ENCODE results near the gene ARFGAP3. TPM values are rescaled to one million over a fixed set of nuclear protein-coding genes. Genes with fewer than 3 reads are reported as not detected.

The ARFGAP3 gene
- polyA plus RNA-seq, 3 donors: 23.1 to 59.1 (median 27.9) TPM

DNA sequence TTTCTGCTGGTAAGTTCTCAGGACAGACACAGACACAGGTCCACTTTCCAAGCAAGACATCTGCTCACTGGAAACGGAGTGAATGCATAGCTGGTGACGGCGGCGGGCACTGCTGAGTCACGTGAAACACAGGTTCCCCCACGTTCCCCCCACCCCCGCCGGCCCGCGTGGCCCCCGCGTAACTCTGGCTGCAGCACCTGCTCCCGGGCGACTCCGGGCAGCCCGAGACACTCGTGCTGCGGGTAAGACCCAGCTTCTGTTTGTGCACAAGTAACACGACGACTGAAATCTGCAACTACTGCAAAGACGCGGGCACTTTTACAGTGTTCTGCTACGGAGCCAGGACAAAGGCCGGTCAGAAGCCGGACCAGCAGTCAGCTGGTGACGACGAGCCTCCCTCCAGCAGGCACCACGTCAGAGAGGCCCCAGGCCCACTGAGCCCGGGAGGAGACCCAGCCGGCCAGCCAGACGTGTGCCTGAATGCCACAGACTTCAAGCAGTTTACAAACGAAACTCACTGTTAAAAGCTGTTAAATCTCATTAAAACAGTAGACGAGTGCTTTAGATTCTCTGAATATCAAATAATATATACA, 12.9 kb upstream of the ARFGAP3 start:
- 60 to 89% (median 89%) methylated on average over 31 to 33 of the region's 33 CpGs for WGBS, 3 donors
- H3K27ac ChIP-seq (ENCODE audit: low read depth, low read length): no peak overlapping the region

DNA sequence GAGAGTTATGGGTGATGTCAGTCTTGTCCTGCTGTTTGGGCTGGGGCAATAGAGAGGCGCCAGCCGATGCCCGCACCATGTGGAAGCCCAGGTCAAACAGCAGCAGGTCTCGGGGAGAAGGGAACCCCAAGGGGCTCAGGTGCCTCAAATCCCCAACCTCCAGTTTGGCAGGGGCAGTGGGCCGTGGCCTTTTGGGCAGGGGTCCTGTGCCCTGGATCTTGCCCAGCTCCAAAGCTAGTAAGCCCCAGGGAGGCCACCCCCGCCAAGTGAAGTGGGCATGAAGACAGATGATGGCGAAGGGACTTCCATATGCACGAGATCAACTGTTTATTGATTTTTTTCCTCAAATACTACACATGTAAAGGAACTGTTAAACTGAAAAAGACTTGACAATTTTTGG, 12.4 kb upstream of the ARFGAP3 start:
- H3K27ac ChIP-seq (ENCODE audit: low read depth, low read length): no peak overlapping the region
- WGBS, 3 donors: 79 to 93% (median 91%) methylated on average over 8 of the region's 8 CpGs

DNA sequence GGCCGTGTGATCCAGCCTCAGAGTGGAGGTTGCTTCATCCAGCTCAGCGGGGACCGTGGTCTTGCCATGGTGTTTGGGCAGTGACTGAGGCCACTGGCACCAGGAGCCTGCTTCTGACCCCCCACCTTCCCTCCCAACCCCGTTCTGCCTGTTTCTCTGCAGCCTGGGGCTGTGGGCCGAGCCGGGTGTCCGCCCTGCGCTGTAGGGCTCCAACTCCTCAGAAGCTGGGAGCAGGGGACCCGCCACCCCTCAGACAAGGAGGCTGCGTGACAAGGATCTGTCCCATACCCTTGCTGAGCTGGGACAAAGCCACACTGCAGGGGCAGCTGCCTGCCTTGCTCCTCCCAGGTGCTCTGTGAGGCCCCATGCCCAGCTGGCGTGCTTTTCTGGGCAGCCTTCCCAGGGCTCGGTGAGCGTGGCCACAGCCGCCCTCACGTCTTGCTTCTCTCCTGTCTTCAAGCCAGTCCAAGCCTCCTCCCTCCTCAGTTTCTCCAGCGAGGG, 11.7 kb upstream of the ARFGAP3 start:
- H3K27ac ChIP-seq (ENCODE audit: low read depth, low read length): no peak overlapping the region
- WGBS, 3 donors: 43 to 73% (median 69%) methylated on average over 15 to 16 of the region's 16 CpGs

DNA sequence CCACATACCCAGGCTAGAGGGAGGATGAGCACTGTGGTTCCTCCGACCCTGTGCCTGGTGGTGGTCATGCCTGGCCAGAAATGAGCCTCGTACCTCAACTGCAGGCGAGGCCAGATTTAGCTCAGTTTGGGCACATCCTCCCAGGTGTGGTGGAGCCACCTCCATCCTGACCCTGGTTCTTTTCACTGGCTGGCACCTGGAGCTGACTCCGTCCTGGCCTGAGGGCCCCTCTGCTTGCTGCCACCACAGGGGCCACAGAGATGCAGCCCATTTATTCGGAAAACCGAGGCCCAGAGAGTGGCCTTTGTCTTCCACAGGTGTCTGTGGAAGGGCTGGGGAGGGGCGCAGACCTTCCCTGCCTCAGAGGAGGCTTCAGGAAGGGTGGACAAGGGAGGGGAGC, 9.0 kb upstream of the ARFGAP3 start:
- 92 to 94% (median 92%) methylated on average over 7 of the region's 7 CpGs for WGBS, 3 donors
- H3K27ac ChIP-seq (ENCODE audit: low read depth, low read length): no peak overlapping the region

DNA sequence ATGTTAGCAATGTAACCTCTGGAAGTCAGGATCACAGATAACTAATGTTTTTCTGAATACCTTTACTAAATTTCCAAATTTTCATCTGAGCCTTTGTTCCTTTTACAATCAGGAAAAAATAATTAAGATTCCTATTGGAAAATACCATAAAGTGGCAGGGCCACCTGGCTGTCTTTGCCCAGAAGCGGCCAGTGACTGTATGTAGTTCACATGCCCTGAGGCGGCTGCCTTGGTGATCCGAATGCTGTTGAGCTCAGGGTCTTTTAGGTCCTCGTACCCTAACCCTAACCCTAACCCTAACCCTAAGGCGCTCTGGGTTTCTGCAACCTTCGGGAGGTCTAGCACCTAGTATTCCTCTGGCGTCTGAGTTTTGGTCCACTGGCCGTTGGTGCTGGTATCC, 8.5 kb upstream of the ARFGAP3 start:
- 87 to 92% (median 89%) methylated on average over 8 of the region's 8 CpGs for WGBS, 3 donors
- H3K27ac ChIP-seq (ENCODE audit: low read depth, low read length): no peak overlapping the region

DNA sequence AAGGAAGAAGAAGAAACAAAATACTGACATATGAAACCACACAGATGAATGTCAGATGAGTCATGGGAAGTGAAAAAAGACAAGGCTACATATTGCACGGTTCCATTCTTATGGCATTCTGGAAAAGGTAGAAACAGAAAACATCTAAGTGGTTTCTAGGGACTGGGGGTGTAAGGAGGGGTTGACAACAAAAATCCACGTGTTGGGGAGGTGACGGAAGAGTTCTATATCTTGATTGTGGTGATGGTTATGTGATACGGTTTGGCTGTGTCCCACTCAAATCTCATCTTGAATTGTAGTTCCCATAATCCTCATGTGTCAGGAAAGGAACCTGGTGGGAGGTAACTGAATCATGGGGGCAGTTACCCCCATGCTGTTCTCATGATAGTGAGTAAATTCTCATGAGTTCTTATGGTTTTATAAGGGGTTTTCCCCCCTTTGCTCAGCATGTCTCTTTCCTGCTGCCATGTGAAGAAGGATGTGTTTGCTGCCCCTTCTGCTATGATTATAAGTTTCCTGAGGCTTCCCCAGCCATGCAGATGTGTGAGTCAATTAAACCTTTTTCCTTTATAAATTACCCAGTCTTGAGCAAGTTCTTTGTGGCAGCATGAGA, 6.4 kb upstream of the ARFGAP3 start:
- 43 to 81% (median 59%) methylated on average over 4 of the region's 4 CpGs for WGBS, 3 donors
- no peak overlapping the region for H3K27ac ChIP-seq (ENCODE audit: low read depth, low read length)

DNA sequence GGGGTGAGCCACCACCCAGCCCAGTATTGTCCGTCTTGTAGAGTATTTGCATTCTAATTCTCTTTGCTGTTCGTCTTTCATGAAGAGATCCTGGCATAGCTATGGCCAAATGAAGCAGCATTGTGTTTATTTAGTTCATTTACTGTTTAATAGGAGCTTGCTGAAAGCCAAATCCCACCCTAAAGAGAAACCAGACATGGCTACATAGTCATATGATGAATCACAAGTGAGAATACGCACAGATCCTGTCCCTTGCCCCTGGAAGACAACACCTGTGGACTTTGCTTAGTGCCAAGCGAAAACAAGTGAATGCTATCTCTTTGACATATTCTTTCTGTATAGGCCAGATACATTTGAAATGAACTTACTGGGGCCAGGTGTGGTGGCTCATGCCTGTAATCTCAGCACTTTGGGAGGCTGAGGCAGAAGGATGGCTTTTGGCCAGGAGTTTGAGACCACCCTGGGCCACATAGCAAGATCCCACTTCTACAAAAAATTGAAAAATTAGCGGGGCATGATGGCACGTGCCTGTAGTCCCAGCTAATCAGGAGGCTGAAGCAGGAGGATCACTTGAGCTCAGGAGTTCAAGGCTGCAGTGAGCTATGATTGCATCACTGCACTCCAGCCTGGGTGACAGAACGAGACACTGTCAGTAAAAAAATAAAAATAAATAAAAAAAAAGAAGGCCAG, 5.1 kb upstream of the ARFGAP3 start:
- no peak overlapping the region for H3K27ac ChIP-seq (ENCODE audit: low read depth, low read length)
- WGBS, 3 donors: 87 to 95% (median 92%) methylated on average over 7 of the region's 7 CpGs

DNA sequence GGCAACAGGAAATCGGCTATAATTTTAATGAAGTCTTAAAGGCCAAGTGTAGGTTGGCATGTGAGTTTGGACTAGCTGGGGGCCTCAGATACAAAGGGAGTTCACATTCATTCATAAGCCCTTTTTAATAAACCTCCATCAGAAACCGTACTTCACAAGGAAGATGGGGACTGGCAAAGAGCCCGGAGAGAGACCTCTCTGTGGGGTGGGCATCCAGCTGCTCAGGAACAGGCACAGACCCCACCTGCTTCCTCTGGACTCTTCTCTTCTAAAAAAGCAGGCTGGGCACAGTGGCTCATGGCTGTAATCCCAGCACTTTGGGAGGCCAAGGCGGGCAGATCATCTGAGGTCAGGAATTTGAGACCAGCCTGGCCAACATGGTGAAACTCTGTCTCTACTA, 3.9 kb upstream of the ARFGAP3 start:
- H3K27ac ChIP-seq (ENCODE audit: low read depth, low read length): no peak overlapping the region
- 54 to 79% (median 59%) methylated on average over 4 of the region's 4 CpGs for WGBS, 3 donors

DNA sequence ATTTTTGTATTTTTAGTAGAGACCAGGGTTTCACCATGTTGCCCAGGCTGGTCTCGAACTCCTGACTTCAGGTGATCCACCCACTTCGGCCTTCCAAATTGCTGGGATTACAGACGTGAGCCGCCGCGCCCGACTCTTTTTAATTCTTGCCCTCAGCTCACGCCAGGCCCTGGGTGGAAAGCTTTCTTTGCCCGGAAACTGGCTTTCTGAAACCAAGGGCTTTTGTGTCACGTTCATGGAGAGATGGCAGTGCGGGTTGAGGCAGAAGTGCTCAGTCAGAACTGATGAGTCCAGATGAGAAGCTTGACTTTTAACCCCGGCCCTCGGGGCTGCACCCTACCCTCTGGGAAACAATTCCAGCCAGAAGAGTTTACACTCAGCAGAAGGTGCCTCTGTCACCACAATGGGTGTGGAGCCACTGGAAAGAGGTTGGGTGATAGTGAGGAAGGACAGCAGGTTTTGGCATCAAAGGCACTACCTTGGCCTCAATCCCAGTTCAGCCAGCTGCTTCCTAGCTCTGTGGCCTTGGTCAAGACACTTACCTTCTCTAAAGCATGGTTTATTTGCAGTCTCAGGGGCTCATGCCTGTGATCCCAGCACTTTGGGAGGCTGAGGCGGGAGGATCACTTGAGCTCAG, 890 bp upstream of the ARFGAP3 start:
- WGBS, 3 donors: 93 to 94% (median 94%) methylated on average over 14 of the region's 14 CpGs
- no peak overlapping the region for H3K27ac ChIP-seq (ENCODE audit: low read depth, low read length)

DNA sequence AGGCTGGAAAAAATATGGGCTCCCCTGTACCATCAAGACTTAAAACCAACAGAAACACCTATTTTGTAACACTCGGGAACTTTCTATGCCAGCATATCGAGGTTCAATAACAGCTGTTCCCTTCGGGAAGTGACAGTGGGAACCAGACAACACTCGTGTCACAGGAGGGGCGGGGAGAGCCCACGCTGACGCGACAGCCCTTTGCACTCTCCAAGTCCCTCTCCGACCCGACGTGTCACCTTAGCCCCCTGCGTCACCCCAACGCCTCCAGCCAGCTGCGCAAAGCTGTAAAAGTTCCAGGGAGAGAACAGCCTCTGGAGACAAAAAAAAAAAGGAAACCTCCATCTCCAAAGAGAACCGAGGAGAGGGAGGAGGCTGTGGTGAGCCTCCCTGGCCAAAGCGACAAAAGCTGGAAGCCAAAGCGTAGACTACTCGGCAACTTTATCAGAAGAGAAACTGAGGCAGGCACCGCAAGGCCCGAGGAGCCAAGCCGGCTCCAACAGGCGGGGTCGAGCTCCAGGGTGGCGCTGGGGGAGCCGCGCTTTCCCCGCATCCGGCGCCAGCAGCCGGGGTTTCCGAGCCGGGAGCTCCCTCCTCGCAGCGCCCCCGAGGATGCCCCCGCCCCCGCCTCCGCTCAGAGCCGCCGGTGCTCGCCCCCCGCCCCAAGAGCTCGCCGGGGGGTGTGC, 751 bp downstream of the ARFGAP3 start:
- H3K27ac ChIP-seq (ENCODE audit: low read depth, low read length): peak overlapping the region; percentile 79
- 0 to 1% (median 0%) methylated on average over 25 to 44 of the region's 44 CpGs for WGBS, 3 donors

DNA sequence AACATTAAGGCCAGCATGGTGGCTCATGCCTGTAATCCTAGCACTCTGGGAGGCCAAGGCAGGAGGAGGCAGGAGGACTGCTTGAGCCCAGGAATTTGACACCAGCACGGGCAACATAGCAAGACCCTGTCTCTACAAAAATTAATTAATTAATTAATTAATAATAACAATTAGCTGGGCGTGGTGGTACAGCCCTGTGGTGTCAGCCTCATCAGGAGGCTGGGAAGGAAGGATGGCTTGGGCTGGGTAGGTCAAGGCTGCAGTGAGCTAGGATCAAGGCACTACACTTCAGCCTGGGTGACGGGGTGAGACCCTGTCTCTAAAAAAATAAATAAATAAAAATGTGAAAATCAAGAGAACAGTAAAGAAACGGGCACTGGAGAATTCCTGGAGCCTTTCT, 1.4 kb downstream of the ARFGAP3 start:
- no peak overlapping the region for H3K27ac ChIP-seq (ENCODE audit: low read depth, low read length)
- WGBS, 3 donors: 20 to 55% (median 47%) methylated on average over 4 of the region's 4 CpGs

DNA sequence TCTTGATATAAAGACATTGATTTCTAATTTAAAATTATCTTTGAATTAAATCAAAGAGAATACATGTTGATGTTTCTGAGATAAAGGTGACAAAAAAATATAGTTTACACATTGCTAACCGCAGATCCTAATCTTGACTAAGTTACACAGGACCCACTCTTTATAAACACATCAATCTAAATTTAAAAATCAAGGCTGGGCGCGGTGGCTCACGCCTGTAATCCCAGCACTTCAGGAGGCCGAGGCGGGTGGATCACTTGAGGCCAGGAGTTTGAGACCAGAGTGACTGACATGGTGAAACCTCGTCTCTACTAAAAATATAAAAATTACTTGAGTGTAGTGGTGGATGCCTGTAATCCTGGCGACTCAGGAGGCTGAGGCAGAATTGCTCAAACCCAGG, 1.9 kb downstream of the ARFGAP3 start:
- WGBS, 3 donors: 24 to 84% (median 81%) methylated on average over 8 of the region's 8 CpGs
- H3K27ac ChIP-seq (ENCODE audit: low read depth, low read length): no peak overlapping the region

DNA sequence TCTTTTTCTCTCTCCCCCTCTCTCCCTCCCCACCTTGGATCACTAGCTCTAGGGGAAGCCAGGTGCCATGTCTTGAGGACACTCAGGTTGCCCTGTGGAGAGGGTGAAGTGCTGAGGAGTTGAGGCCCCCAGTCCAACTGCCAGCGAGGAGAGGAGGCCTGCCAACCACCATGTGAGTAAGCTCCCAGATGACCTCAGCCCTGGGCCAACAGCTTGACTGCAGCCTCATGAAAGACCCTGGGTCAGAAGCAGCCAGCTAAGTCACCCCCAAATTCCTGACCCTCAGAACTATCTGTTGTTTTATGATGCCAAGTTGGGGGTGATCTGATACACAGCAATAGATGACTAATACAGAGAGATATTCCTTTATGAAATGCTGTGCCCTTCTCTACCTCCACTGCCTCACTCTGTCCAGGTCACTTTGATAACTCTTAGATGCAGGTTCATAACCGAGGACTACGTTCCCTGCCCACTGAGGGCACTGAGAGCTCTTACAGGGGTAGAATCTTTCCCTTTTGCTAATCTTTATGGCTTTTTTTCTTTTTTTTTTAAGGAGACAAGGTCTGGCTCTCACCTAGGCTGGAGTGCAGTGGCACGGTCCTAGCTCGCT, 8.0 kb downstream of the ARFGAP3 start:
- H3K27ac ChIP-seq (ENCODE audit: low read depth, low read length): no peak overlapping the region
- WGBS, 3 donors: 42 to 87% (median 84%) methylated on average over 5 of the region's 5 CpGs

DNA sequence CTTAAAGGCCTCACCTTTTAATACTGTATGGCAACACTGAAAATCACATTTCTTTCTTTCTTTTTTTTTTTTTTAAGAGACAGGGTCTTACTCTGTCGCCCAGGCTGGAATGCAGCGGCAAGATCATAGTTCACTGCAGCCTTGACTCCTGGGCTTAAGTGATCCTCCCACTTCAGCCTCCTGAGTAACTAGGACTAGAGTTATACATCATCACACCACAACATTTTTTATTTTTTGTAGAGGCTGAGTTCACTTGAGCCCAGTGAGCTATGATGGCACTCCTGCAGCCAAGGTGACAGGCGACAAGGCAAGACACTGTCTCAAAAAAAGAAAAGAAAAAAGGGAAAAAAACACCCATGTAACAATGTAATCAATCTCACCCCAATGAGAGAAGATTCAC, 10.0 kb downstream of the ARFGAP3 start:
- 80 to 97% (median 93%) methylated on average over 3 of the region's 3 CpGs for WGBS, 3 donors
- no peak overlapping the region for H3K27ac ChIP-seq (ENCODE audit: low read depth, low read length)

DNA sequence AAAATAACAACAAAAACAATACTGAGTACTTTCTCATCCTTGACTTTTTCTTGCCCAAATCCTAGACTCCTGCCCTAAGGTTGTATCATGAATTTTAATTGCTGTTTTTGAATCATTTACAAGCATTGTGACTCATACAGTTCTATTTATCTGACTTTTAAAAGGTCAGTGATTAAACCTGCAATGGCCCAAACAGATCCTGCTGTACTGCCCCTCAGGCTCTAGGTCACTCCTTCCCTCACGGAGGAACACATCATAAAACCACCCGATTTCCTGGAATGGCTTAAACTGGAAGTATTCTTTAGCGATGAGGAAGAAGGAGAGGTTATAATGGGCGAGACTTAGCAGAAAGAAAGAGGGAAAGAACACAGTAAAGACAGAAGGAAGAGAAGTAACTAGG, 12.3 kb downstream of the ARFGAP3 start:
- WGBS, 3 donors: 62 to 65% (median 63%) methylated on average over 4 of the region's 4 CpGs
- no peak overlapping the region for H3K27ac ChIP-seq (ENCODE audit: low read depth, low read length)

DNA sequence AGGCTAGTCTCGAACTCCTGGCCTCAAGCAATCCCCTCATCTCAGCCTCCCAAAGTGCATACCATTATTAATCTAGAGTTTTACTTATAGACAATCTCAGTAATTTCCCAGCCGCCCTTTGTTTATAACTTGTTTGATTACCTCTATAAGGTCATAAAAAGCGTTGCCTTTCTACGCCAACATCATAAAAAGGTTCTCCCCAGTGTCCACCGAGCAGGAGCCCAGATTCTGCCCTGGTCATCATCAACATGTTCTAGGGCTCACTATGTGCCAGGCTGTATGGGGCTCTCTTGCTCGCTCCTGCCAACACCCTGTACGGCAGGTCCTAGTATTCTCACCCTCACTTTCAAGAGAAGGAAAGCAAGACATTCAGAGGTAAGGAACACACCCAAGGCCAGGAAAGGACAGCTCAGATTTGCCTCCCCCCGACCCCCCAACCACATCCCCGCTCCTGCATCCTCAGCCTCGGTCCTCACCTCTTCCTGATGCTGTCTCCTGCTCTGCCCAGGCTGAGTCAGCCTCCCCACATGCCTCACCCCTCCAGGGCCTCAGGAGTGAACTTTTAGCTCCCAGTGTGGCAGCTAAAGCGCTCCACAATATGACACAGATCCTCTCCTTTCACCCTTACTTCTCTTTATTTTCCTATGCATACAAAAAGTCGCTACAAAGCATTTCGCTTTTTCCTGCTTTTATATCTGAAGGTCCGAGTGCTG, 14.3 kb downstream of the ARFGAP3 start:
- 91% methylated on average over 14 of the region's 14 CpGs for WGBS, 3 donors
- no peak overlapping the region for H3K27ac ChIP-seq (ENCODE audit: low read depth, low read length)

DNA sequence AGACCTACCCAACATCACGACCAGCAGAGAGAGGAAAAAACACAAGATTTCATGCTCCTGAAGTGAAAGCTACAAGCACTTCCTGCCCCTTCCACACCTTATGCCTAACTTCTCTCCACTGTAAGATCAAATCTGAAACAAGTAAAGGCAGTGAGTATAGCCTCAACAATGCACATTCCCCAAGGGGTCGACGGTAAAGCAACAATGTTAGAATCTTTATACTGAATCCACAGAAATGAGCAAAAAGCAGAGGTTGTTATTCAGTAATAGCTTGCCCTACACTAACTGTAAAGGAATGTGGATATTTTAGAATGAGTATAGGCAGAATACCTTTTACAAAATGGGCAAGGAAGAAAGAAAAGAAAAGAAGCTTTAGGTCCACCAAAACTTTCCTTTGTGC, 15.6 kb downstream of the ARFGAP3 start:
- WGBS, 3 donors: 54 to 84% (median 69%) methylated on average over 3 of the region's 3 CpGs
- H3K27ac ChIP-seq (ENCODE audit: low read depth, low read length): no peak overlapping the region

DNA sequence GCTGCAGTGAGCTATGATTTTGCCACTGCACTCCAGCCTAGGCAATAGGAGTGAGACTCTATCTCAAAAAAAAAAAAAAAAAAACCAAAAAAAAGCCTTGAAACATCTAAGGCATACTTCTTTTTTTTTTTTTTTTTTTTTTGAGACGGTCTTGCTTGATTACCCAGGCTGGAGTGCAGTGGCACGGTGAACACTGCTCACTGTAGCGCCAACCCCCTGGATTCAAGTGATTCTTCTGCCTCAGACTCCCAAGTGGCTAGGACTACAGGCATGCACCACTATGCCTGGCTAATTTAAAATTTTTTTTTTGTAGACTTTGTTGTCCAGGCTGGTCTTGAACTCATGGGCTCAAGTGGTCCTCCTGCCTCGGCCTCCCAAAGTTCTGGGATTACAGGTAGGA, 19.5 kb downstream of the ARFGAP3 start:
- WGBS, 3 donors: 77 to 97% (median 95%) methylated on average over 4 of the region's 4 CpGs
- no peak overlapping the region for H3K27ac ChIP-seq (ENCODE audit: low read depth, low read length)

All from adipose tissue (tissue), 3 donors.